ENCODE data around the gene TNFAIP8L1. TPM values are rescaled to one million over a fixed set of nuclear protein-coding genes. Genes with fewer than 3 reads are reported as not detected.

TNFAIP8L1 gene
- total and polyA plus RNA-seq, 10 donors: 12.5 to 39.8 (median 27.1) TPM

DNA sequence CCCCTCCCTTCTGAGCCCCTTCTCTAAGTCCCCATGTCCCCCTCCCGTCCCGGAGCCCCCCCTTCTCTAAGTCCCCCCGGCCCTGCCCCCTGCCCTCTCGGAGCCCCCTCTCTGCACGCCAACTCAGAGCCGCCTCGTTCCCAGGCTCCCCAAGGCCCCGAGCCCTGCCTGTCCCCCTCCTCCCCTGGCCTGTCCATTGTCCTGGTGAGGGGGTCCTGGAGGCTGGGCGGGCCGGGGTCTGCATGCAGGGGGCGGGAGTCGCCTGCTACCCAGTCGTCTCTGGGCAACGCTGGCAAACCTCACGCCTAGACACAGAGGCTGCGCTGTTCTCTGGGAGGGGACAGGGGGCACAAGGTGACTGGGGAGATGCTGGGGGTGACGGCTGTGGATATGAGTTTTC lies 40.6 kb upstream of the TNFAIP8L1 start:
- no peak for DNase-seq
- TF ChIP-seq, protein P1, sequence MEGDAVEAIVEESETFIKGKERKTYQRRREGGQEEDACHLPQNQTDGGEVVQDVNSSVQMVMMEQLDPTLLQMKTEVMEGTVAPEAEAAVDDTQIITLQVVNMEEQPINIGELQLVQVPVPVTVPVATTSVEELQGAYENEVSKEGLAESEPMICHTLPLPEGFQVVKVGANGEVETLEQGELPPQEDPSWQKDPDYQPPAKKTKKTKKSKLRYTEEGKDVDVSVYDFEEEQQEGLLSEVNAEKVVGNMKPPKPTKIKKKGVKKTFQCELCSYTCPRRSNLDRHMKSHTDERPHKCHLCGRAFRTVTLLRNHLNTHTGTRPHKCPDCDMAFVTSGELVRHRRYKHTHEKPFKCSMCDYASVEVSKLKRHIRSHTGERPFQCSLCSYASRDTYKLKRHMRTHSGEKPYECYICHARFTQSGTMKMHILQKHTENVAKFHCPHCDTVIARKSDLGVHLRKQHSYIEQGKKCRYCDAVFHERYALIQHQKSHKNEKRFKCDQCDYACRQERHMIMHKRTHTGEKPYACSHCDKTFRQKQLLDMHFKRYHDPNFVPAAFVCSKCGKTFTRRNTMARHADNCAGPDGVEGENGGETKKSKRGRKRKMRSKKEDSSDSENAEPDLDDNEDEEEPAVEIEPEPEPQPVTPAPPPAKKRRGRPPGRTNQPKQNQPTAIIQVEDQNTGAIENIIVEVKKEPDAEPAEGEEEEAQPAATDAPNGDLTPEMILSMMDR (IDR thresholded peaks at IDR 0.05 in 8 of 11, conservative IDR thresholded peaks at IDR 0.05 in 3 of 11): no peak
- no peak for TF ChIP-seq POLR2AphosphoS5 (IDR thresholded peaks at IDR 0.05)
- no peak for TF ChIP-seq POLR2A (IDR thresholded peaks at IDR 0.05)
- 3 to 9% (median 6%) methylated on average over 12 to 17 of the region's 17 CpGs for WGBS, 5 donors
- Histone ChIP-seq H3K4me1 (peaks cover 0 to 33% (median 13%) of the 10 kb centered on the region in 6 donors), H3K27me3 (replicated peaks in 1 of 7) (peaks cover 0 to 88% (median 23%) of the 10 kb centered on the region in 7 donors), H3K4me3 (peak overlapping the region in 1 of 8 donors; percentile 57), H3K27ac (no peak overlapping the region), H3K36me3 (no peaks in the 10 kb centered on the region), H3K9me3 (no peaks in the 10 kb centered on the region)
- intact Hi-C loops (cut with DNase I; ENCODE audit: low total_unique reads): no loop called here

DNA sequence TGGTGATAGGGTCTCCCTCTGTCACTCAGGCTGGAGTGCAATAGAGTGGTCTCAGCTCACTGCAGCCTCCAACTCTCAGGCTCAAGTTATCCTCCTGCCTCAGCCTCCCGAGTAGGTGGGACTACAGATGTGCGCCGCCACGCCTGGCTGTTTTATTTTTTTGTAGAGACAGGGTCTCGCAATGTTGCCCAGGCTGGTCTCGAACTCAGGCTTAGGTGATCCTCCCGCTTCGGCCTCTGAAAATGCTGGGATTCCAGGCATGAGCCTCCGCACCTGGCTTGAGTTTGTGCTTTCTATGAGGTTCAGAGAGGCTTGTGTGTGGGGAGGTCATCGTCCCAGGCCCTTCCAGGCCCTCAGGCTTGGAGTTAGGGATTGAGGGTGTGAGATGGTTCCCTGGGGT lies 39.2 kb upstream of the TNFAIP8L1 start:
- no peak for TF ChIP-seq POLR2A (IDR thresholded peaks at IDR 0.05)
- TF ChIP-seq POLR2AphosphoS5 (IDR thresholded peaks at IDR 0.05): no peak
- TF ChIP-seq, protein P1 (IDR thresholded peaks at IDR 0.05 in 8 of 11, conservative IDR thresholded peaks at IDR 0.05 in 3 of 11): no peak
- Histone ChIP-seq H3K4me3 (no peak overlapping the region), H3K36me3 (no peaks in the 10 kb centered on the region), H3K27me3 (replicated peaks in 1 of 7) (peaks cover 0 to 83% (median 23%) of the 10 kb centered on the region in 7 donors), H3K27ac (no peak overlapping the region), H3K9me3 (no peaks in the 10 kb centered on the region), H3K4me1 (peaks cover 0 to 33% (median 13%) of the 10 kb centered on the region in 6 donors)
- intact Hi-C loops (cut with DNase I; ENCODE audit: low total_unique reads): no loop called here
- no peak for DNase-seq
- 87 to 97% (median 90%) methylated on average over 9 to 10 of the region's 10 CpGs for WGBS, 5 donors

DNA sequence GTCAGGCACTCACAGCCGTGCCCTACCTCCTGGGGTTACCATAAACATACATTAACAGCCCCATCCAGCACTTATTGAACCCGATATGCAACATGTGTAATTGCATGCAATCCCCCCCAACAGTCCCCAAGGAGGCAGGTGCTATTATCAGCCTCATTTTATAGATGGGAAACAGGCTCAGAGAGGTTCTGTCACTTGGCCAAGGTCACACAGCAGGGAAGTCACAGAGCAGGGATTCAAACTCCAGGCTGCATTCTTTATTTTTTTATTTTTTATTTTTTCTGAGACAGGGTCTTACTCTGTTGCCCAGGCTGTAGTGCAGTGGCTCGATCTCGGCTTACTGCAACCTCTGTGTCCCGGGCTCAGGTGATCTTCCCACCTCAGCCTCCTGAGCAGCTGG lies 38.4 kb upstream of the TNFAIP8L1 start:
- H3K9me3 ChIP-seq: no peaks in the 10 kb centered on the region
- WGBS, 5 donors: 72 to 84% (median 76%) methylated on average over 4 to 5 of the region's 5 CpGs
- H3K27me3 ChIP-seq (replicated peaks in 1 of 7): peaks cover 0 to 83% (median 23%) of the 10 kb centered on the region in 7 donors
- no peak overlapping the region for H3K4me3 ChIP-seq
- H3K36me3 ChIP-seq: no peaks in the 10 kb centered on the region
- TF ChIP-seq, protein P1 (IDR thresholded peaks at IDR 0.05 in 8 of 11, conservative IDR thresholded peaks at IDR 0.05 in 3 of 11): no peak
- TF ChIP-seq POLR2A (IDR thresholded peaks at IDR 0.05) (no peak), POLR2AphosphoS5 (IDR thresholded peaks at IDR 0.05) (no peak)
- H3K4me1 ChIP-seq: peaks cover 0 to 30% (median 13%) of the 10 kb centered on the region in 6 donors
- intact Hi-C loops (cut with DNase I; ENCODE audit: low total_unique reads): no loop called here
- H3K27ac ChIP-seq: no peak overlapping the region
- DNase-seq: no peak

DNA sequence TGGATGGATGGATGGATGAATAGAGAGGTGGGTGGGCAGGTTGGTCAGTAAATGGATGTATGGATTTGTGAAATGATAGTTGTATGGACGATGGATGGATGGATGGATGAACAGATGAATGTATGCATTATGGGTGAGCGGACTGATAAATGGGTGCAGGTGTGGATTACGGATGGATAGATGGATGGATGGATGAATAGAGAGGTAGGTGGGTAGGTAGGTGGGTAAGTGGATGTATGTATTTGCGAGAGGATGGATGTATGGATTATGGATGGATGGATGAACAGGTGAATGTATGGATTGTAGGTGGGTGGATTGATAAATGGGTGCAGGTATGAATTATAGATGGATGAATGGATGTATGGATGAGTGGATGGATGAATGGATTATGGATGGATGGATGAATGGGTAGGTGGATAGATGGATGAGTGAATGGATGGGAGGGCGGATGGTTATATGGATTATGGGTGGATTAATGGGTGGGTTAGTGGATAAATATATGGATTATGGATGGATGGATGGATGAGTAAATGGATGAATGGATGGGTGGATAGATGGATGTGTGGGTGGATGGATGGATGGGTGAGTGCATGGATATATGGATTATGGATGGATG lies 37.0 kb upstream of the TNFAIP8L1 start:
- no peaks in the 10 kb centered on the region for H3K36me3 ChIP-seq
- no peak overlapping the region for H3K27ac ChIP-seq
- no peak overlapping the region for H3K4me3 ChIP-seq
- peaks cover 0 to 23% (median 15%) of the 10 kb centered on the region in 6 donors for H3K4me1 ChIP-seq
- intact Hi-C loops (cut with DNase I; ENCODE audit: low total_unique reads): no loop called here
- H3K9me3 ChIP-seq: no peaks in the 10 kb centered on the region
- no peak for DNase-seq
- WGBS, 5 donors: 87 to 93% (median 89%) methylated on average over 5 of the region's 5 CpGs
- TF ChIP-seq POLR2A (IDR thresholded peaks at IDR 0.05): no peak
- no peak for TF ChIP-seq POLR2AphosphoS5 (IDR thresholded peaks at IDR 0.05)
- TF ChIP-seq, protein P1 (IDR thresholded peaks at IDR 0.05 in 8 of 11, conservative IDR thresholded peaks at IDR 0.05 in 3 of 11): no peak
- H3K27me3 ChIP-seq (replicated peaks in 1 of 7): peaks cover 0 to 83% (median 20%) of the 10 kb centered on the region in 7 donors

Data from spleen (tissue), 11 donors.